HepG2 (cell line): ENCODE measurements around the gene MAD2L2. TPM values are rescaled to one million over a fixed set of nuclear protein-coding genes. Genes with fewer than 3 reads are reported as not detected.

Experiments used
- CBX2 ChIP-seq, 2 experiments: fragments of 200-600 bp in 1 of 2; sonication (generic); formaldehyde crosslinking in 1 of 2; IDR thresholded peaks; 2 replicates each; pipeline versions ENCODE4 v1.7.0 to v1.8.1; 2018 to 2022; ENCODE audit warnings: low read depth in 2 of 2, low read length in 1 of 2, mild to moderate bottlenecking in 1 of 2, missing genetic modification reagents in 1 of 2
- HOXA7 ChIP-seq: sonication (generic); formaldehyde crosslinking; IDR thresholded peaks from 2 replicates; pipeline ENCODE4 v1.8.1; 2022; ENCODE audit warnings: mild to moderate bottlenecking, missing genetic modification reagents, moderate library complexity
- IRF2 ChIP-seq: IDR thresholded peaks from 2 replicates; pipeline ENCODE4 v1.6.1; 2018; ENCODE audit warnings: missing genetic modification reagents, missing compliant biosample characterization
- NR2F1 ChIP-seq, 2 experiments: fragments of 450-650 bp in 1 of 2; formaldehyde crosslinking in 1 of 2; IDR thresholded peaks; 2 replicates each; pipeline versions ENCODE4 v1.5.0 to v1.6.1; 2016 to 2020; ENCODE audit warnings: mild to moderate bottlenecking in 1 of 2, missing compliant biosample characterization in 1 of 2, missing genetic modification reagents in 1 of 2, moderate library complexity in 1 of 2
- PHF5A ChIP-seq: IDR thresholded peaks from one replicate; pipeline ENCODE4 v1.6.1; 2018; ENCODE audit warnings: low read depth, missing genetic modification reagents; ENCODE audit not compliant: unreplicated experiment
- SNAPC2 ChIP-seq: sonication (generic); formaldehyde crosslinking; IDR thresholded peaks from 2 replicates; pipeline ENCODE4 v1.8.1; 2022; ENCODE audit warnings: mild to moderate bottlenecking, missing genetic modification reagents
- ZBTB42 ChIP-seq: sonication (generic); formaldehyde crosslinking; IDR thresholded peaks from 2 replicates; pipeline ENCODE4 v1.5.0; 2020; ENCODE audit warnings: mild to moderate bottlenecking, missing genetic modification reagents
- ZFX ChIP-seq: sonication (generic); formaldehyde crosslinking; IDR thresholded peaks from 2 replicates; pipeline ENCODE4 v1.4.0; 2020; ENCODE audit warnings: mild to moderate bottlenecking, low read depth, missing genetic modification reagents, moderate library complexity
- ZNF577 ChIP-seq: sonication (generic); formaldehyde crosslinking; IDR thresholded peaks from 2 replicates; pipeline ENCODE4 v1.4.0; 2020; ENCODE audit warnings: mild to moderate bottlenecking, low read depth, missing genetic modification reagents, borderline replicate concordance
- polyA plus RNA-seq, 8 experiments: library from polyadenylated mRNA; depleted of rRNA in 3 of 8; stranded (reverse) in 7 of 8; unstranded in 1 of 8; fragments of >200 nt; fragmentation: Illumina TruSeq in 4 of 8; extraction: Trizol in 4 of 8; gene quantifications; 2 replicates each; pipeline versions ENCODE4 v1.2.1 to v1.2.3, GENCODE V29; 2011 to 2016; ENCODE audit warnings: low read depth in 4 of 8, missing spikeins in 1 of 8, mixed read lengths in 1 of 8; ENCODE audit not compliant: insufficient read depth in 1 of 8
- total RNA-seq, 5 experiments: library from RNA; depleted of rRNA; stranded (reverse); fragments of >200 nt; fragmentation: Illumina TruSeq; extraction: Trizol; gene quantifications; 2 replicates each; pipeline ENCODE4 v1.2.3, GENCODE V29; 2016; ENCODE audit warnings: low read depth in 1 of 5
- TF ChIP-seq, protein P1 (sequence below): sonication (generic); formaldehyde crosslinking; IDR thresholded peaks from 2 replicates; pipeline ENCODE4 v1.5.0; 2020; ENCODE audit warnings: missing genetic modification reagents
- TF ChIP-seq, protein P2 (sequence below): sonication (generic); formaldehyde crosslinking; IDR thresholded peaks from 2 replicates; pipeline ENCODE4 v1.4.0; 2020; ENCODE audit warnings: missing genetic modification reagents, borderline replicate concordance
- TF ChIP-seq, protein P3 (sequence below): sonication (generic); formaldehyde crosslinking; IDR thresholded peaks from 2 replicates; pipeline ENCODE4 v1.9.0; 2021; ENCODE audit warnings: missing genetic modification reagents, mild to moderate bottlenecking, borderline replicate concordance
- TF ChIP-seq, protein P4 (sequence below): sonication (generic); formaldehyde crosslinking; IDR thresholded peaks from 2 replicates; pipeline ENCODE4 v1.4.0; 2020; ENCODE audit warnings: missing genetic modification reagents
- TF ChIP-seq, protein P5 (sequence below): sonication (generic); formaldehyde crosslinking; IDR thresholded peaks from 2 replicates; pipeline ENCODE4 v1.9.0; 2021; ENCODE audit warnings: missing genetic modification reagents, borderline replicate concordance

Gene MAD2L2
- total and polyA plus RNA-seq, 2 of the 13 experiments (the other 11 are each of a cell fraction or from before 2014, with no cell fraction given) = 51.8 to 53.8 TPM

DNA sequence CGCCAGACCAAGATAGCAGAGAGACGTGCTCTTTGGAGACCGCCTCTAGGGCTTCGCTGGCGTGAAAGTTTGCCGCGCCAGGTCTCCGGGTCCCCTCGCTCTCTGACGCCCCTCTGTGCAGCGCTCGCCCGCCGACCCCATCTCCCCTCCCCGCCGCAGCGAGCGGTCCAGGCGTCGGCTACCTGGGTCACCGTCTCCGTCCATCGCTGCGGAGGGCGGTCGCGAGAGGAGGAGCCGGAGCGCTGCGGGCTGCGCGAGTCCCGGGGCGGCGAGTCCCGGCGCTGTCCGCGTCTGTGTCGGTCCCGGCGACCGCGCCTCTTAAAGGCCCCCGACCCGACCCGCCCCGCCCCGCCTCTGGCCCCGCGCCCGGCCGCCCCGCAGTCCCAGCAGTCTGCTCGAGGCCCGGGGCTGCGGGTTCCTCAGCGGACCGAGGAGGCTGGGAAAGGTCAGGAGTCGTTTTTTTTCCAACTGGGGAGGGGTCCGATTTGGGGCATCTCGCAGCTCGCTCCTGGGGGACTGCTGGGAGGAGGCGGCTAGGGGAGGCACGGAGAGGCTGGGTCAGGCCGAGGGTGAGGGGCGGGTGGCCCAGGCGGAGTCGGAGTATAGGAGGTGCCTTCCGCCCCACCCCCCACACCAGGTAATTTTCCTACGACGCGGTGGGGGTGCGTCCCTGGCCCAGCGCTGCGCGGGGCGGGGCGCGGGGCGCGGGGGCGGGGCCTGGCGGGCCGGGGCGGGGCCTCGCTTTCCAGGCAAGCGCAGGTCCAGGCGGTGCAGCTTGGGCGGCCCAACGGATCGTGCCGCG lies 26.6 kb downstream of the MAD2L2 start, which contains the start of the genes FBXO2 and FBXO44 (continued):
- no peak for TF ChIP-seq PHF5A (CRISPR knock-in tag)
- TF ChIP-seq ZNF577 (CRISPR knock-in tag) = no peak
- no peak for TF ChIP-seq NR2F1 (CRISPR knock-in tag; IDR thresholded peaks at IDR 0.05)
- TF ChIP-seq ZBTB42 = 0 out of 2 replicates have a peak, but pooled peaks have one; percentile 50
- TF ChIP-seq, protein P1, sequence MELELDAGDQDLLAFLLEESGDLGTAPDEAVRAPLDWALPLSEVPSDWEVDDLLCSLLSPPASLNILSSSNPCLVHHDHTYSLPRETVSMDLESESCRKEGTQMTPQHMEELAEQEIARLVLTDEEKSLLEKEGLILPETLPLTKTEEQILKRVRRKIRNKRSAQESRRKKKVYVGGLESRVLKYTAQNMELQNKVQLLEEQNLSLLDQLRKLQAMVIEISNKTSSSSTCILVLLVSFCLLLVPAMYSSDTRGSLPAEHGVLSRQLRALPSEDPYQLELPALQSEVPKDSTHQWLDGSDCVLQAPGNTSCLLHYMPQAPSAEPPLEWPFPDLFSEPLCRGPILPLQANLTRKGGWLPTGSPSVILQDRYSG (CRISPR knock-in tag) = no peak
- TF ChIP-seq, protein P2, sequence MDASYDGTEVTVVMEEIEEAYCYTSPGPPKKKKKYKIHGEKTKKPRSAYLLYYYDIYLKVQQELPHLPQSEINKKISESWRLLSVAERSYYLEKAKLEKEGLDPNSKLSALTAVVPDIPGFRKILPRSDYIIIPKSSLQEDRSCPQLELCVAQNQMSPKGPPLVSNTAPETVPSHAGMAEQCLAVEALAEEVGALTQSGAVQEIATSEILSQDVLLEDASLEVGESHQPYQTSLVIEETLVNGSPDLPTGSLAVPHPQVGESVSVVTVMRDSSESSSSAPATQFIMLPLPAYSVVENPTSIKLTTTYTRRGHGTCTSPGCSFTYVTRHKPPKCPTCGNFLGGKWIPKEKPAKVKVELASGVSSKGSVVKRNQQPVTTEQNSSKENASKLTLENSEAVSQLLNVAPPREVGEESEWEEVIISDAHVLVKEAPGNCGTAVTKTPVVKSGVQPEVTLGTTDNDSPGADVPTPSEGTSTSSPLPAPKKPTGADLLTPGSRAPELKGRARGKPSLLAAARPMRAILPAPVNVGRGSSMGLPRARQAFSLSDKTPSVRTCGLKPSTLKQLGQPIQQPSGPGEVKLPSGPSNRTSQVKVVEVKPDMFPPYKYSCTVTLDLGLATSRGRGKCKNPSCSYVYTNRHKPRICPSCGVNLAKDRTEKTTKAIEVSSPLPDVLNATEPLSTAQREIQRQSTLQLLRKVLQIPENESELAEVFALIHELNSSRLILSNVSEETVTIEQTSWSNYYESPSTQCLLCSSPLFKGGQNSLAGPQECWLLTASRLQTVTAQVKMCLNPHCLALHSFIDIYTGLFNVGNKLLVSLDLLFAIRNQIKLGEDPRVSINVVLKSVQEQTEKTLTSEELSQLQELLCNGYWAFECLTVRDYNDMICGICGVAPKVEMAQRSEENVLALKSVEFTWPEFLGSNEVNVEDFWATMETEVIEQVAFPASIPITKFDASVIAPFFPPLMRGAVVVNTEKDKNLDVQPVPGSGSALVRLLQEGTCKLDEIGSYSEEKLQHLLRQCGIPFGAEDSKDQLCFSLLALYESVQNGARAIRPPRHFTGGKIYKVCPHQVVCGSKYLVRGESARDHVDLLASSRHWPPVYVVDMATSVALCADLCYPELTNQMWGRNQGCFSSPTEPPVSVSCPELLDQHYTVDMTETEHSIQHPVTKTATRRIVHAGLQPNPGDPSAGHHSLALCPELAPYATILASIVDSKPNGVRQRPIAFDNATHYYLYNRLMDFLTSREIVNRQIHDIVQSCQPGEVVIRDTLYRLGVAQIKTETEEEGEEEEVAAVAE (CRISPR knock-in tag) = no peak
- 0 out of 2 replicates have a peak, but pooled peaks have one; percentile 13 for TF ChIP-seq IRF2 (CRISPR knock-in tag)
- TF ChIP-seq, protein P3, sequence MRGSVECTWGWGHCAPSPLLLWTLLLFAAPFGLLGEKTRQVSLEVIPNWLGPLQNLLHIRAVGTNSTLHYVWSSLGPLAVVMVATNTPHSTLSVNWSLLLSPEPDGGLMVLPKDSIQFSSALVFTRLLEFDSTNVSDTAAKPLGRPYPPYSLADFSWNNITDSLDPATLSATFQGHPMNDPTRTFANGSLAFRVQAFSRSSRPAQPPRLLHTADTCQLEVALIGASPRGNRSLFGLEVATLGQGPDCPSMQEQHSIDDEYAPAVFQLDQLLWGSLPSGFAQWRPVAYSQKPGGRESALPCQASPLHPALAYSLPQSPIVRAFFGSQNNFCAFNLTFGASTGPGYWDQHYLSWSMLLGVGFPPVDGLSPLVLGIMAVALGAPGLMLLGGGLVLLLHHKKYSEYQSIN (CRISPR knock-in tag) = no peak
- no peak for TF ChIP-seq CBX2 (IDR thresholded peaks at IDR 0.05; ENCODE audit: low read depth, low read length)
- TF ChIP-seq CBX2 (CRISPR knock-in tag; IDR thresholded peaks at IDR 0.05; ENCODE audit: low read depth) = no peak
- TF ChIP-seq ZFX (CRISPR knock-in tag) = peak; percentile 50
- no peak for TF ChIP-seq HOXA7 (CRISPR knock-in tag)
- TF ChIP-seq, protein P4, sequence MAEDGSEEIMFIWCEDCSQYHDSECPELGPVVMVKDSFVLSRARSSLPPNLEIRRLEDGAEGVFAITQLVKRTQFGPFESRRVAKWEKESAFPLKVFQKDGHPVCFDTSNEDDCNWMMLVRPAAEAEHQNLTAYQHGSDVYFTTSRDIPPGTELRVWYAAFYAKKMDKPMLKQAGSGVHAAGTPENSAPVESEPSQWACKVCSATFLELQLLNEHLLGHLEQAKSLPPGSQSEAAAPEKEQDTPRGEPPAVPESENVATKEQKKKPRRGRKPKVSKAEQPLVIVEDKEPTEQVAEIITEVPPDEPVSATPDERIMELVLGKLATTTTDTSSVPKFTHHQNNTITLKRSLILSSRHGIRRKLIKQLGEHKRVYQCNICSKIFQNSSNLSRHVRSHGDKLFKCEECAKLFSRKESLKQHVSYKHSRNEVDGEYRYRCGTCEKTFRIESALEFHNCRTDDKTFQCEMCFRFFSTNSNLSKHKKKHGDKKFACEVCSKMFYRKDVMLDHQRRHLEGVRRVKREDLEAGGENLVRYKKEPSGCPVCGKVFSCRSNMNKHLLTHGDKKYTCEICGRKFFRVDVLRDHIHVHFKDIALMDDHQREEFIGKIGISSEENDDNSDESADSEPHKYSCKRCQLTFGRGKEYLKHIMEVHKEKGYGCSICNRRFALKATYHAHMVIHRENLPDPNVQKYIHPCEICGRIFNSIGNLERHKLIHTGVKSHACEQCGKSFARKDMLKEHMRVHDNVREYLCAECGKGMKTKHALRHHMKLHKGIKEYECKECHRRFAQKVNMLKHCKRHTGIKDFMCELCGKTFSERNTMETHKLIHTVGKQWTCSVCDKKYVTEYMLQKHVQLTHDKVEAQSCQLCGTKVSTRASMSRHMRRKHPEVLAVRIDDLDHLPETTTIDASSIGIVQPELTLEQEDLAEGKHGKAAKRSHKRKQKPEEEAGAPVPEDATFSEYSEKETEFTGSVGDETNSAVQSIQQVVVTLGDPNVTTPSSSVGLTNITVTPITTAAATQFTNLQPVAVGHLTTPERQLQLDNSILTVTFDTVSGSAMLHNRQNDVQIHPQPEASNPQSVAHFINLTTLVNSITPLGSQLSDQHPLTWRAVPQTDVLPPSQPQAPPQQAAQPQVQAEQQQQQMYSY (CRISPR knock-in tag) = no peak
- TF ChIP-seq, protein P5, sequence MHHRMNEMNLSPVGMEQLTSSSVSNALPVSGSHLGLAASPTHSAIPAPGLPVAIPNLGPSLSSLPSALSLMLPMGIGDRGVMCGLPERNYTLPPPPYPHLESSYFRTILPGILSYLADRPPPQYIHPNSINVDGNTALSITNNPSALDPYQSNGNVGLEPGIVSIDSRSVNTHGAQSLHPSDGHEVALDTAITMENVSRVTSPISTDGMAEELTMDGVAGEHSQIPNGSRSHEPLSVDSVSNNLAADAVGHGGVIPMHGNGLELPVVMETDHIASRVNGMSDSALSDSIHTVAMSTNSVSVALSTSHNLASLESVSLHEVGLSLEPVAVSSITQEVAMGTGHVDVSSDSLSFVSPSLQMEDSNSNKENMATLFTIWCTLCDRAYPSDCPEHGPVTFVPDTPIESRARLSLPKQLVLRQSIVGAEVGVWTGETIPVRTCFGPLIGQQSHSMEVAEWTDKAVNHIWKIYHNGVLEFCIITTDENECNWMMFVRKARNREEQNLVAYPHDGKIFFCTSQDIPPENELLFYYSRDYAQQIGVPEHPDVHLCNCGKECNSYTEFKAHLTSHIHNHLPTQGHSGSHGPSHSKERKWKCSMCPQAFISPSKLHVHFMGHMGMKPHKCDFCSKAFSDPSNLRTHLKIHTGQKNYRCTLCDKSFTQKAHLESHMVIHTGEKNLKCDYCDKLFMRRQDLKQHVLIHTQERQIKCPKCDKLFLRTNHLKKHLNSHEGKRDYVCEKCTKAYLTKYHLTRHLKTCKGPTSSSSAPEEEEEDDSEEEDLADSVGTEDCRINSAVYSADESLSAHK = no peak
- no peak for TF ChIP-seq SNAPC2 (CRISPR knock-in tag)
